ENCODE results near the gene FNDC4.
"Not testable (repeated sequence)": the region's sequence is repeated elsewhere in the genome, so short reads cannot be mapped to it uniquely, and the experiment has no call there.

FNDC4 gene

GRCh38 chr2:27494944-27495554 lies at the start of gene FNDC4:
Gene FNDC4, minus strand, starts transcription at chr2:27495200. Its CDS starts 521 bp downstream, at chr2:27494679.
- DNase-seq (ENCODE audit: extremely low read depth in 1 of 2, low read depth in 1 of 2): no peak

GRCh38 chr2:27544143-27544821 lies 49.3 kb upstream of the FNDC4 start:
- DNase-seq (ENCODE audit: extremely low read depth in 1 of 2, low read depth in 1 of 2): no peak

- DNase-seq (ENCODE audit: extremely low read depth in 1 of 2, low read depth in 1 of 2): not testable (repeated sequence)
These were observed 44.6 kb upstream of the FNDC4 start for GRCh38 chr2:27539649-27540048.

GRCh38 chr2:27538839-27539450 lies 43.9 kb upstream of the FNDC4 start:
- DNase-seq (ENCODE audit: extremely low read depth in 1 of 2, low read depth in 1 of 2): not testable (repeated sequence)

- DNase-seq (ENCODE audit: extremely low read depth in 1 of 2, low read depth in 1 of 2): no peak
These were observed 42.3 kb upstream of the FNDC4 start for GRCh38 chr2:27537287-27537686.

GRCh38 chr2:27531983-27532382 lies 37.0 kb upstream of the FNDC4 start:
- DNase-seq (ENCODE audit: extremely low read depth in 1 of 2, low read depth in 1 of 2): no peak

GRCh38 chr2:27527182-27527581 lies 32.2 kb upstream of the FNDC4 start:
- no peak for DNase-seq (ENCODE audit: extremely low read depth in 1 of 2, low read depth in 1 of 2)

- no peak for DNase-seq (ENCODE audit: extremely low read depth in 1 of 2, low read depth in 1 of 2)
These were observed 27.5 kb upstream of the FNDC4 start for GRCh38 chr2:27522400-27522945.

- DNase-seq (ENCODE audit: extremely low read depth in 1 of 2, low read depth in 1 of 2): no peak
These were observed 25.3 kb upstream of the FNDC4 start for GRCh38 chr2:27520316-27520715.

- DNase-seq (ENCODE audit: extremely low read depth in 1 of 2, low read depth in 1 of 2): no peak
These were observed 23.7 kb upstream of the FNDC4 start for GRCh38 chr2:27518782-27519113.

GRCh38 chr2:27518113-27518781 lies 23.2 kb upstream of the FNDC4 start:
- DNase-seq (ENCODE audit: extremely low read depth in 1 of 2, low read depth in 1 of 2): no peak

- no peak for DNase-seq (ENCODE audit: extremely low read depth in 1 of 2, low read depth in 1 of 2)
These were observed 14.3 kb upstream of the FNDC4 start for GRCh38 chr2:27509326-27509725.

GRCh38 chr2:27507293-27507692 lies 12.3 kb upstream of the FNDC4 start:
- DNase-seq (ENCODE audit: extremely low read depth in 1 of 2, low read depth in 1 of 2): no peak

- DNase-seq (ENCODE audit: extremely low read depth in 1 of 2, low read depth in 1 of 2): no peak
These were observed 11.6 kb upstream of the FNDC4 start for GRCh38 chr2:27506587-27506986.

GRCh38 chr2:27502142-27502541 lies 7.1 kb upstream of the FNDC4 start:
- no peak for DNase-seq (ENCODE audit: extremely low read depth in 1 of 2, low read depth in 1 of 2)

GRCh38 chr2:27501042-27501441 lies 6.0 kb upstream of the FNDC4 start:
- no peak for DNase-seq (ENCODE audit: extremely low read depth in 1 of 2, low read depth in 1 of 2)

- no peak for DNase-seq (ENCODE audit: extremely low read depth in 1 of 2, low read depth in 1 of 2)
These were observed 4.0 kb upstream of the FNDC4 start for GRCh38 chr2:27498975-27499374.

GRCh38 chr2:27497288-27497627 lies 2.3 kb upstream of the FNDC4 start:
- no peak for DNase-seq (ENCODE audit: extremely low read depth in 1 of 2, low read depth in 1 of 2)

- DNase-seq (ENCODE audit: extremely low read depth in 1 of 2, low read depth in 1 of 2): no peak
These were observed 1.6 kb upstream of the FNDC4 start, which contains the start of gene GCKR for GRCh38 chr2:27496357-27497287. Gene GCKR, plus strand, starts transcription at chr2:27496839. Its CDS starts 66 bp downstream, at chr2:27496905.

- DNase-seq (ENCODE audit: extremely low read depth in 1 of 2, low read depth in 1 of 2): no peak
These were observed 898 bp upstream of the FNDC4 start for GRCh38 chr2:27495840-27496356.
